Heart left ventricle (tissue), 16 donors: Measurements from ENCODE around the gene GRHL1. TPM values are rescaled to one million over a fixed set of nuclear protein-coding genes. Genes with fewer than 3 reads are reported as not detected.

ENCODE experiments used
- ATAC-seq, 4 donors: fragments of 200-7000 bp; cut with Tn5 transposase; one replicate each; pipeline ENCODE4 v1.9.1; 2020 to 2022; ENCODE audit warnings: moderate library complexity in 4 of 4, mild to moderate bottlenecking in 3 of 4, moderate number of reproducible peaks in 1 of 4
- DNase-seq, 5 donors: peaks; one replicate each; pipeline ENCODE4 v3.0.0-alpha.2; 2020
- H3K27ac ChIP-seq, 12 donors: fragments of 200-600 bp; sonication (generic) in 4 of 12; one replicate each; pipeline versions ENCODE4 v1.5.0 to v1.8.0; 2016 to 2022; ENCODE audit warnings: mild to moderate bottlenecking in 2 of 12
- H3K27me3 ChIP-seq, 9 donors: fragments of 200-600 bp; sonication (generic) in 2 of 9; one replicate each; pipeline versions ENCODE4 v1.5.1 to v1.8.0; 2016 to 2022; ENCODE audit warnings: mild to moderate bottlenecking in 3 of 9
- H3K36me3 ChIP-seq, 9 donors: fragments of 200-600 bp; sonication (generic) in 2 of 9; one replicate each; pipeline versions ENCODE4 v1.5.0 to v1.8.0; 2018 to 2022; ENCODE audit warnings: mild to moderate bottlenecking in 2 of 9
- H3K4me1 ChIP-seq, 12 donors: fragments of 200-600 bp; sonication (generic) in 4 of 12; one replicate each; pipeline versions ENCODE4 v1.5.0 to v1.8.0; 2016 to 2022; ENCODE audit warnings: mild to moderate bottlenecking in 3 of 12
- H3K4me3 ChIP-seq, 12 donors: fragments of 200-600 bp; sonication (generic) in 4 of 12; one replicate each; pipeline versions ENCODE4 v1.5.0 to v1.8.0; 2017 to 2022; ENCODE audit warnings: mild to moderate bottlenecking in 9 of 12, moderate library complexity in 4 of 12
- H3K9me3 ChIP-seq, 12 donors: fragments of 200-600 bp; sonication (generic) in 4 of 12; one replicate each; pipeline versions ENCODE4 v1.5.0 to v1.8.0; 2016 to 2022; ENCODE audit warnings: mild to moderate bottlenecking in 1 of 12
- CTCF ChIP-seq, 12 donors: fragments of 200-600 bp; sonication (generic) in 4 of 12; IDR thresholded peaks; one replicate each; pipeline versions ENCODE4 v1.5.0 to v1.8.0; 2018 to 2022; ENCODE audit warnings: antibody characterized with exemption in 12 of 12, mild to moderate bottlenecking in 5 of 12
- POLR2A ChIP-seq, 2 donors: fragments of 450-650 bp; IDR thresholded peaks; one replicate each; pipeline ENCODE4 v1.6.1; 2017; ENCODE audit warnings: antibody characterized with exemption in 2 of 2, mild to moderate bottlenecking in 2 of 2, moderate library complexity in 2 of 2
- WGBS, 4 donors: extraction: QIAGEN DNeasy Blood & Tissue Kit in 2 of 4; methylation state at CpG; one replicate each; pipeline versions ENCODE4 v1.1.5 to v1.1.7; 2013 to 2018; 5-methylcytosine and 5-hydroxymethylcytosine counted together
- intact Hi-C, 10 donors: fragments of 100-400 bp; cut with DNase I; formaldehyde crosslinking; loops; one replicate each; pipeline versions ENCODE4 v1.11.1 to v1.14.2; 2022
- polyA plus RNA-seq, 2 donors: library from polyadenylated mRNA; stranded (reverse); fragments of 200-250 nt; gene quantifications; one replicate each; pipeline ENCODE4 v1.2.3, GENCODE V29; 2013
- total RNA-seq, 9 donors: library from RNA; depleted of rRNA in 2 of 9; stranded (reverse); fragments of >200 nt in 2 of 9; fragmentation: NEBNext Ultra II Directional in 3 of 9; extraction: Animal tissue kit (Norgen Biotek cat#: 25700) in 3 of 9; gene quantifications; one replicate each; pipeline versions ENCODE4 v1.1.0 to v1.2.4, GENCODE V29; 2016 to 2023
- donor health status: ischemic (EF 13 %, LVEDD 7.1; RV severe dilation, severe dysfunction).
- donor health status: healthy with polysubstance abuse.
- donor health status: DM: no; HTN: yes; CAD: no.
- donor health status: DM: no; HTN: no; CAD: no.
- donor health status: ischemic (EF 25% LVEDD 6.9; RV normal size, moderate dysfunction).
- donor health status: ischemic (EF 25% LVEDD 5.7; RV mildly dilated, moderate dysfunction).
- donor health status: healthy.
- donor health status: DM: yes; HTN: yes; CAD: no.
- donor health status: ischemic (EF 35%, LVEDD 5.7; RV mildly dilated, moderate dysfunction).
- donor health status: nonischemic (EF 11% LVEDD 7.7; RV severe dilation, severe dysfunction).
- donor health status: DM: yes; HTN: yes; CAD: no.
- donor health status: PGD.
- donor health status: ischemic (EF 29% LVEDD 5.4; RV normal size, mild dysfunction).
- donor health status: nonischemic (EF 23%, LVEDD 6.1; RV moderate dilation, normal function).

GRHL1 gene
- total and polyA plus RNA-seq, 11 donors, result 0.50 to 2.8 (median 1.0) TPM

- 93 to 96% (median 94%) methylated on average over 9 of the region's 9 CpGs for WGBS, 4 donors
- Histone ChIP-seq H3K4me1 (peaks cover 0 to 49% (median 23%) of the 10 kb centered on the region in 12 donors), H3K9me3 (no peaks in the 10 kb centered on the region), H3K27me3 (no peaks in the 10 kb centered on the region), H3K36me3 (no peaks in the 10 kb centered on the region), H3K4me3 (no peak overlapping the region), H3K27ac (peak overlapping the region in 1 of 12 donors; percentile 63)
- ATAC-seq (no peak), DNase-seq (no peak)
- no peak for TF ChIP-seq POLR2A (IDR thresholded peaks at IDR 0.05)
- TF ChIP-seq CTCF (IDR thresholded peaks at IDR 0.05), result no peak
- intact Hi-C loops, result loop anchor here in 1 of 10 donors (5.0 kb wide), 1 partner anchor 35 kb away; no protein-coding TSS in a partner anchor
Observed at GRCh38 chr2:9992427-9993187, 41.1 kb downstream of the GRHL1 start.

- peak in 3 of 12 donors; percentile 12 to 43 (median 37) for TF ChIP-seq CTCF (IDR thresholded peaks at IDR 0.05)
- no peak for TF ChIP-seq POLR2A (IDR thresholded peaks at IDR 0.05)
- Histone ChIP-seq H3K27me3 (no peaks in the 10 kb centered on the region), H3K4me1 (peaks cover 0 to 49% (median 23%) of the 10 kb centered on the region in 12 donors), H3K4me3 (no peak overlapping the region), H3K27ac (peak overlapping the region in 2 of 12 donors; percentile 6 to 25), H3K36me3 (no peaks in the 10 kb centered on the region), H3K9me3 (no peaks in the 10 kb centered on the region)
- no peak for DNase-seq
- intact Hi-C loops, result loop anchor here in 1 of 10 donors (5.0 kb wide), 1 partner anchor 34 kb away; no protein-coding TSS in a partner anchor
- 47 to 58% (median 56%) methylated on average over 6 of the region's 6 CpGs for WGBS, 4 donors
- peak; percentile 36 to 60 (median 52) for ATAC-seq
Observed at GRCh38 chr2:9993488-9994165, 42.1 kb downstream of the GRHL1 start.

GRCh38 chr2:9994462-9994861, 43.0 kb downstream of the GRHL1 start:
- no peak for DNase-seq
- no peak for TF ChIP-seq POLR2A (IDR thresholded peaks at IDR 0.05)
- no peak for TF ChIP-seq CTCF (IDR thresholded peaks at IDR 0.05)
- H3K27ac ChIP-seq, result peak overlapping the region in 1 of 12 donors; percentile 30
- H3K27me3 ChIP-seq, result no peaks in the 10 kb centered on the region
- H3K4me3 ChIP-seq, result no peak overlapping the region
- WGBS, 4 donors, result 95 to 97% (median 97%) methylated on average over 11 of the region's 11 CpGs
- no peaks in the 10 kb centered on the region for H3K36me3 ChIP-seq
- H3K4me1 ChIP-seq, result peaks cover 0 to 49% (median 23%) of the 10 kb centered on the region in 12 donors
- H3K9me3 ChIP-seq, result no peaks in the 10 kb centered on the region
- intact Hi-C loops, result loop anchor here in 1 of 10 donors (5.0 kb wide), 1 partner anchor 33 kb away; no protein-coding TSS in a partner anchor
- ATAC-seq, result no peak

- TF ChIP-seq CTCF (IDR thresholded peaks at IDR 0.05), result no peak
- no peak for TF ChIP-seq POLR2A (IDR thresholded peaks at IDR 0.05)
- H3K4me3 ChIP-seq, result no peak overlapping the region
- DNase-seq (no peak), ATAC-seq (peak in 1 of 4 donors; percentile 19)
- H3K36me3 ChIP-seq, result no peaks in the 10 kb centered on the region
- intact Hi-C loops, result no loop called here
- H3K4me1 ChIP-seq, result peaks cover 0 to 49% (median 23%) of the 10 kb centered on the region in 12 donors
- 63 to 71% (median 68%) methylated on average over 5 of the region's 5 CpGs for WGBS, 4 donors
- H3K27ac ChIP-seq, result peak overlapping the region in 4 of 12 donors; percentile 1 to 30 (median 18)
- H3K27me3 ChIP-seq, result no peaks in the 10 kb centered on the region
- H3K9me3 ChIP-seq, result no peaks in the 10 kb centered on the region
Observed at GRCh38 chr2:9995059-9995458, 43.6 kb downstream of the GRHL1 start.
